GM19239 (cell line): ENCODE measurements around the gene VPREB1.
A peak's percentile ranks its signal among the peaks of the same experiment; 100 is the strongest.
"Not testable (repeated sequence)": the region's sequence is repeated elsewhere in the genome, so short reads cannot be mapped to it uniquely, and the experiment has no call there.

Experiments used
- DNase-seq: peaks from one replicate; pipeline ENCODE4 v3.0.0; 2011; ENCODE audit warnings: low spot score; ENCODE audit not compliant: insufficient read length
- FAIRE-seq: peaks from 2 replicates; lab custom pipeline; 2011; peaks lifted over from hg19 to GRCh38; lab: Jason Lieb, UNC

VPREB1 gene, protein sequence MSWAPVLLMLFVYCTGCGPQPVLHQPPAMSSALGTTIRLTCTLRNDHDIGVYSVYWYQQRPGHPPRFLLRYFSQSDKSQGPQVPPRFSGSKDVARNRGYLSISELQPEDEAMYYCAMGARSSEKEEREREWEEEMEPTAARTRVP

DNA sequence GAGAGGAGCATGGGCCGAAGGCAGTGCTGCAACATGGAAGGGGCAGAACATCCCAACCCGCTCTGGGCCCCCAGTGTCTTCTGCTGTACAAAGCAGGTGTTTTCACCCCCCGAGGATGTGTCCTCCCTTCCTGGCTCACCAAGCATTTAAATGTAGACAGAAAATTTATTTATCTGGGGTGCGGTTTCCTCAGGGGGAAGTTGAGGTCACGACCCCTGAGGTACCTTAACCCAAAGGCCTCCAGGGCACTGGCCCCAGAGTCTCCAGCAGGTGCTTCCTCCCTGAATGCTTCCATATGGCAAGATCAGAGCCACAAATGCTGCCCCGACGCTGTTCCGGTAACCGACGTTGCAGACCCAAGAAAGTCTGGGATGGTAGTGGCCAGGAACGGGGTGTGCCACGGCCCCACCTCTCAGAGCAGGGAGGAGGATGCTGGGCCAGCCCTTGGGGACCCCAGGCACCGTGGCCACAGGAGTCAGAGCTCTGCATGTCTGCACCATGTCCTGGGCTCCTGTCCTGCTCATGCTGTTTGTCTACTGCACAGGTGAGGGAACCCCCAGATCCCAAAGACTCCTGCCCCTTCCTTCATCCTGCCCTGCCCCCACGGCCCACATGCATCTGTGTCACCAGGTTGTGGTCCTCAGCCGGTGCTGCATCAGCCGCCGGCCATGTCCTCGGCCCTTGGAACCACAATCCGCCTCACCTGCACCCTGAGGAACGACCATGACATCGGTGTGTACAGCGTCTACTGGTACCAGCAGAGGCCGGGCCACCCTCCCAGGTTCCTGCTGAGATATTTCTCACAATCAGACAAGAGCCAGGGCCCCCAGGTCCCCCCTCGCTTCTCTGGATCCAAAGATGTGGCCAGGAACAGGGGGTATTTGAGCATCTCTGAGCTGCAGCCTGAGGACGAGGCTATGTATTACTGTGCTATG lies at the start of gene VPREB1:
Gene VPREB1 (plus strand): TSS at position 471 of the 935 bp plus-strand sequence. CDS start 28 bp downstream, at position 499.
- FAIRE-seq: no peak
- DNase-seq: no peak

DNA sequence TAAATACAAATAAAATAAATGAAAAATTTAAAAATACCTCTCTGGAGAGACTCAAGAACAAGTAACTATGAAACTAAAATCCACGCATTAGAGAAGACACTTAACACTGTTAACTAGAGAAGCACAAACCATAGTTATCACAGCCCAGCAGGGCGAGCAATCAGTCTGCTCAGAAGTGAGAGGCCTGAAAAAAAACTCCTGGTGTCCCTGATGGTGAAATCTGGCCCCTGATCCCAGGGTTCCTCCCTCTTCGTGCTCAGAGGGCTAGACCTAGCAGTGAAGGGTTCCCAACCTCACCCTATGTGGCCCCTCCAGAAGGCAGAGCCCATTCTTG lies 49.7 kb upstream of the VPREB1 start:
- FAIRE-seq: no peak
- DNase-seq: no peak

DNA sequence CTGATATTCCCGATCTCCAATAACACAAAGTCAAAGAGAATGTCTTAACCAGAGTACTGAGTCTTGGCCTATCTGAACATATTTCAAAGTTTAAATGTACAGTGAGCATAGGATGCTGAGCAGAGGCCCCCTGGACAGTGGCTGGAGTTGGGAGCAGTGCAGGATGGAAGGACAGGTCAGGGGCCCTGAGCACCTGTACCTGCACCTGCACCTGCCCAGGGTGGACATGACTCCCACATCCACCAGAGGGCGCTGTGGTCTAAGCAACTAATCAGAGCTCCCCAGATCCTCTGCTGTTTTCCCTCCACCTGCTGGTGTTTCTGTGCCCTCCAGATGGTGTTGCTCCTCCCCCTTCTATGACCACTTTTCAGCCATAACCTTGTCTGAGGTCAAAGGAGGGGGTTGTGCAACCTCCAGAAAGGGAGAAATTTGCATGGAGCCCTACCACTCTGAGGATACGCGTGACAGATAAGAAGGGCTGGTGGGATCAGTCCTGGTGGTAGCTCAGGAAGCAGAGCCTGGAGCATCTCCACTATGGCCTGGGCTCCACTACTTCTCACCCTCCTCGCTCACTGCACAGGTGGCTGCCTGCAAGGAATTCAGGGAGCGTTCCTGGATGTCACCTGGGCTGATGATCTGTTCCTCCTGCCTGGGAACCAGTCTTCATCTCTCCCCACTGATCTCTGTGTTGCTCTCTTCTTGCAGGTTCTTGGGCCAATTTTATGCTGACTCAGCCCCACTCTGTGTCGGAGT lies 49.1 kb upstream of the VPREB1 start:
- FAIRE-seq: no peak
- peak; percentile 48 for DNase-seq

DNA sequence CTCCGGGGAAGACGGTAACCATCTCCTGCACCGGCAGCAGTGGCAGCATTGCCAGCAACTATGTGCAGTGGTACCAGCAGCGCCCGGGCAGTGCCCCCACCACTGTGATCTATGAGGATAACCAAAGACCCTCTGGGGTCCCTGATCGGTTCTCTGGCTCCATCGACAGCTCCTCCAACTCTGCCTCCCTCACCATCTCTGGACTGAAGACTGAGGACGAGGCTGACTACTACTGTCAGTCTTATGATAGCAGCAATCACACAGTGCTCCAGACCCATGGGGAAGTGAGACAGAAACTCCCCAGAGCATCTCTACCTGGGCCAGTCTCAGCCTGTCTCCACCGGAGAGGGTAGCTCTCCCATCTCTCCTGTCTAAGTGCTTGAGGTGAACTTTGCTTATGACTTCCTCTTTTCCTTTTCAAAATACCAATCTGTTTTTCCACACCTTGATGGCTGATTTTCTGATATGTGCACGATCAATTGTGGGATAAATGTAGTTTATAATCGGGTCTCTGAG lies 48.5 kb upstream of the VPREB1 start:
- FAIRE-seq (peak; percentile 98), DNase-seq (no peak)

DNA sequence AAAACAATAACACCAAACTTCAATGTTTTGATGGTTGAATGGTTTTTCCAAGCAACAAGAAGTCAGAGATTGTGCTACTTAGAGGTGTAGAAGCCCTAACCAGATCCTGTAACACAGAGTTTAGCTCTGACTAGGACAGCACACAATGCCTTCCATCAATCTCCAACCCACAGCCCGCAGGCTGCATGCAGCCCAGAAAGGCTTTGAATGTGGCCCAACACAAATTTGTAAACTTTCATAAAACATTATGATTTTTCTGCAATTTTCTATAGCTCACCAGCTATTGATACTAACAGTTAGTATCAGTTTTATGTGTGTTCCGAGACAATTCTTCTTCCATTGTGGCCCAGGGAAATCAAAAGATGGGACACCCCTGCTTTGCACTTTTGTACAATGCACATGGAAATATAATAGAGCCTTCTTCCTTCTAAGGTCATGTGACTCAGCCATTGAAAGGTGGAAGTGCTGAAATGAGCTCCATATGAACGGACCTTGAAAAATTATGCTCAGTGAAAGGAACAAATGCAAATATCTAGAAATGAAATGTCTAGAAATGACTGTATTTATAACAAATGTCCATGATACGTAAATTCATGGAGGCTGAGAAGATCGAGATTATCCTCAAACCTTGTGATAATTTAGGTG lies 47.6 kb upstream of the VPREB1 start:
- FAIRE-seq: peak; percentile 58
- no peak for DNase-seq

DNA sequence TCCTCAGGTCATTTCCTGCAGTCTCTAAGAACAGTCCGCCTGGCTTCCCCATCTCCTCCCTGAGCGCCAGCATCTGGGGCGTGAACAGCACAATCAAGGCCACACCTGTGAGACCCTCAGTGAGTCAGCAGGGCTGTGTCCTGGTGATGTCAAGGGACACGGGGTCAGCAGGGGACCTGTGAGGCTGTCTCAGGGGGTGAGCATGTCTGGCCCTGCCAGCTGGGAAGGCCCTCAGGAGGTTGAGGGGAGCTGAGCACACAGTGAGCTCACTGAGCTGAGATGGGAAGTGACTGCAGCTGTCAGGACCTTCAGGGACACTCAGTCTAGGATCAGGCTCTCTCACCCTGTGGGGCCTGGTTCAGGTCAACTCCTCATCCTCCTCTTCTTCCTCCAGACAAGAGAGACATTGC lies 46.6 kb upstream of the VPREB1 start:
- no peak for FAIRE-seq
- no peak for DNase-seq

DNA sequence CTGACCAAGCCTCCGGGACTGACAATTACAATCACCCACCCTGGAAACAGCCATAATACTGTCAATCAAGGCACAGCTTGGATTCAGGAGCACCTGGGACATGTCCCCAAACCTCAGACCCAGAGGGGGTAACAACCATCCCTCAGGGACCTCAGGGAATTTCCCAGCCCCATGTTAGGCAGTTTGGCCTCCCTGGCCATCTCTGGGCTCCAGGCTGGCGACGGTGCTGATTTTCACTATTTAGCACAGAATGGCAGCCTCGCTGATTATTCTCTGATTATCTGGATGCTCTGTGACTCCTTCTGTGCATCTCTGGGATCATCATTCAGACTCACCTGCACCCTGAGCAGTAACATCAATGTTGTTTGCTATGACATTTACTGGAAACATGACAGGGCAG lies 45.8 kb upstream of the VPREB1 start:
- no peak for FAIRE-seq

DNA sequence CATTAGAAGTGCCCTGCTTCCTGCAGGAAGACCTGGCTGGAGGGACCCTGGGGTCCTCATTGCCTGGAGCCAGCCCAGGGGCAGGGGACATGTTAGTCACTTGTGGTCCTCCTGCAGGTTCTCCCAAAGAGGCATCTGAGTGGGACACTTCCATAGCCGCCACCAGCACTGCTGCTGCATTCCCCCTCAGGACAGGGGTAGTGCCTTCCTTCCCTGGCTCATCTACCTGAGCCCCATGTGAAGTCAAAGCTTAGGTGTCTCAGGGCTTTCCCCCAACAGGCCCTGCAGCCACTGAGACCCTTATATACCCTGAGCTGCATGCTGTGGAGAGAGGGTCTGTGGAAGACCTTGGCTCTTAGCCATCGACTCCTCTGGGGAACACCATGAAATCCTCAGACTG lies 45.0 kb upstream of the VPREB1 start:
- FAIRE-seq: no peak
- DNase-seq: no peak

More for the DNA sequence above, 45.8 kb upstream of the VPREB1 start:
- no peak for DNase-seq

DNA sequence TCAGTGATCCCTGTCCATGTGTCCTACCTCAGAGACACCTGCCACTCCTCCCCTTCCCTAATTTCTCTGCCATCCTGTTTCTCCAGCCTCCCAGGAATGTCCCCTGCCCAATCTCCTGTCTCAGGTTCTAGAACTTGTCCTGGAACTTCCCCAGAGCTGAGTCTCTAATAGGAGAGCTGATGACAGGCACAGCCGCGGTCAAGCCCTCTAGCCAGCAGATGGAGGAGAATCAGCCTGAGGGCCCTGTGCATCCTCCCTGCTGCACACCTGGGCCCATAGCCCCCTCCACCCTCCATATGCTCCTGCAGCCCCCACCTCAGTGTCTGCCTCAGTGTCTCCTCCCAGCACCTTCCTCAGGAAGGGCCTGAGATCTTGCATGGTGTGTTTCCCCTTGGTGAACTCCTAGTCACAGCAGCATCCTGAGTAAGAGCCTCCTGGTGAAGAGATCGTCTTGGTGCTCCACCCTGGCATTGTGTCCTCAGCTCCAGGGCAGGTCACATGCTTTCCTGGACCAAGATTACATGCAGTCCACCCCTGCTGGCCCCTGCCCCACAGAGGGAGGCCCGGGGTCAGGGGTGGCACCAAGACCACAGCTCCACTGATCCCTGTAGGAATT lies 43.9 kb upstream of the VPREB1 start:
- FAIRE-seq (no peak), DNase-seq (no peak)

DNA sequence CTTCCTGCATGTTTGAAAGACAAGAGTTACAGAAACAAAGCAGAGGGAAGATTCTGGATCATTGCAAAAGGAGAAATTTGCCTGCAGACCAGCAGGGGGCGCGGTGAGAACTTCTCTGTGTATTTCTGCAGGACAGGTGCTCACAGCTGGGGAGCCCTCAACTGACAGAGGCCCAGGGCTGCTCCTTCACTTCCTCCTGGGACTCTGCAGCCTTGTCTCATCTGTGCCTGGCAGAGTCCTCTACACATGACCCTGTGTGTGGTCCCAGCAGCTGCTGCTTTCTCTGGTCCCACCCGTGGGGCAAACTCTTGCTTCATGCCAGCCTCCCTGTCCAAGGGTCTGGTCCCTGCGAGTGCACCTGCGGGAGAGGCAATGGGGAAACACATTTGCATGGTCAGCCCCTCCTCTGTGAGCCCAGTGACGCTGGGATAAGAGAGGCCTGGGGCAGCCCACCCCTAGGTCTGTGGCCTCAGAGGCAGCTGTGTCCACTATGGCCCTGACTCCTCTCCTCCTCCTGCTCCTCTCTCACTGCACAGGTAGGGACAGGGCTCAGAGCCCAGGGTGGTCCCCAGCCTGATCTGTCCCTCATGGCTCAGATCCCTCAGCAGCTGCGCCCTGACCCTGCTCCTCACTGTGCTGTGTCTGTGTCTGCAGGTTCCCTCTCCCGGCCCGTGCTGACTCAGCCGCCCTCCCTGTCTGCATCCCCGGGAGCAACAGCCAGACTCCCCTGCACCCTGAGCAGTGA lies 43.2 kb upstream of the VPREB1 start:
- FAIRE-seq: peak; percentile 98
- peak; percentile 50 for DNase-seq

DNA sequence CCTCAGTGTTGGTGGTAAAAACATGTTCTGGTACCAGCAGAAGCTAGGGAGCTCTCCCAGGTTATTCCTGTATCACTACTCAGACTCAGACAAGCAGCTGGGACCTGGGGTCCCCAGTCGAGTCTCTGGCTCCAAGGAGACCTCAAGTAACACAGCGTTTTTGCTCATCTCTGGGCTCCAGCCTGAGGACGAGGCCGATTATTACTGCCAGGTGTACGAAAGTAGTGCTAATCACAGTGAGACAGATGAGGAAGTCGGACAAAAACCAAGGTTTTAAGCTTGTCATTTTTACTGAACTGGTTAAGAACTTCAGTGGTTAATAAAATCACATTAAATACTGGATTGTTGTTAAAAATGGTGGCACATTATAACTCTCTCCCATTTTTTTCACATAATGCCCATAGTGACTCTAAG lies 42.6 kb upstream of the VPREB1 start:
- no peak for FAIRE-seq
- no peak for DNase-seq

DNA sequence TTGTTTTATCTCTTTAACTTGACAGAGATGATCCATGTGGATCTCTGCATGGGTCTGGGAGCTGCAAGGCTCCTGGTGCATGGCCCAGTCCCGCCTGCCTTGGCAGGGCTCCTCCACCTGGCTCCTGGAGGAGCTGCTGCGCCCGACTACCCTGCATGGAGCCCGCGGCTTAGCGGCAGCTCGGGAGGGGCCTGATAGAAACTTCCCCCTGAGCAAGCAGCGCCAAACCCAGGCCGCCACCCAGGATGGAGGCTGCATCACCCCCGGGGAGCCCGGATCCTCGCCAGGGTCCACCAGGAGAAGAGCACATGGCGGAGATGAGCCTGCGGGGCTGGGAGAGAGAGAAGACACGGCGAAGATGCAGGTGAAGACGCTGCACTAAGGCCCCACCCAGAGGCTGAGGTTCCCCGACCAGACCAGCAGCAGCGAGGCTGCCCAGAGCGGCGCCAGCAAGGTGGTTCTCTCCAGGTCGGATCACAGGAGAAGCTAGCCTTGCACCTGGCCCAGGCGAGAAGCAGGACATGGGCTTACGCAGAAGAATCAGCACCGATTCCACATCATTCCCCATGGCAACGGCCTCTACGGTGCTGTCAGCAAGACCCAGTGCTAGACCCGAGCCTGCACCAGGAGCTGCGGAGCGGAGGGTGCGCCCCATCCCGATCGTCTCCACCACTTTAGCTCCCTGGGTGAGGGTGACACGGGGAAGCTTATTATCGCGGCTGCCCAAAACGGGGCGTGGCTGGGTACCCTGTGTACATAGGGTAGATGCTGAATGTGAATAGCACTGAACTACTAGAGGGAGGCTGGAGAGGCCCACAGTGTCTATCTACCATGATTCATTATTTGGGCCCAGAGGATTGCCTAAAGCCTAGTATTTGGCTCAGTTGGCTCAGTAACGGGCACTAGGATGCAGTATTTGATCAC lies 41.3 kb upstream of the VPREB1 start:
- no peak for FAIRE-seq
- DNase-seq: no peak

DNA sequence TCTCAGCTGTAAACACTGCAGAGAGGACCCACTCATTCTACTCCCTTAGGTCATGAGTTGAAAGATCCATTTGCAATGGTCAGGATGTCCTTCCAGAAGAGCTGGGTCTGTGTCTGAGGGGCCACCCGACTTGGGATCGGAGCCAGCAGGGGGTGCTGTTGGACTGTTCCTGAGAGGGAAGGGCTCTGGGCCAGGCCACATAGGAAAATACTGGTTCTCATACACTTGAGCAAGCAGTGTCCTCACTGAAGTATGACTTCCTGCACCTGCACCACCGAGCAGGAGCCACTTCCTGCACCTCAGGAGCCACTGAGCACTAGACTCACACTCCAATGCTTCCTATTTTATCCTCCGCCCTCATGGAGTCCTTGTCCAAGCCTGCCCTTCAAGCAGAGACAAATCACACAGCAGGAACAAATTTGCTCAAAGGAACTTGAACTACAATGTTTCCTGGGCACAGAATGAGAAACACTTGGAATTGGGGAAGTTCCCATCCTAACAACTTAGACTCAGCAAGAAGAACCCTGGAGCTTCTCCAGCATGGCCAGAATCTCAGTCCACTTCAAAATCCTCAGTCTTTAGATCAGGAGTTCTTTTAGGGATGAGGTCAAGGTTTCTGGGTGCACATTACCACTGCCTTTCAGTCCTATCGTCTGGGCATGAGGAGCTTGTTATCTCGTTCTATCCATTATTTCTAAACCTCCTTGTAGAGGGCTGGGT lies 36.6 kb upstream of the VPREB1 start:
- peak; percentile 100 for FAIRE-seq
- peak; percentile 58 for DNase-seq

DNA sequence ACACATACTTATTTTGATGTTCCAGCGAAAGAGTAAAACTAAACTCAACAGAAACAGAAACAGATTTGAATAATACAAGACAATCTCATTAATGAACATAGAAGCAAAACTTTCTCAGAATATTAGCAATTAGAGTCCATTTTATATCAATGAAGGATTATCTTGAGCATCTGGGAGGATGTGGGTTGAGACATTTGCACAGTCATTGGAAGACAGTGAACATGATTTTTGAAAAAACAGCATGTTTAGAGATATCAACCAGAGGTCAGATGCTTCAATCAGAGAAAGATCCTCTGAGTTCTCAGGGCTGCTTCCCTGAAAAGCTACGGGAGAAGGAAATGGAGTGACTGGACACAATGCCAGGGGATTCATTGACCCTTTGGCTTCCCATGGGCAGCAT lies 35.9 kb upstream of the VPREB1 start:
- FAIRE-seq: no peak

DNA sequence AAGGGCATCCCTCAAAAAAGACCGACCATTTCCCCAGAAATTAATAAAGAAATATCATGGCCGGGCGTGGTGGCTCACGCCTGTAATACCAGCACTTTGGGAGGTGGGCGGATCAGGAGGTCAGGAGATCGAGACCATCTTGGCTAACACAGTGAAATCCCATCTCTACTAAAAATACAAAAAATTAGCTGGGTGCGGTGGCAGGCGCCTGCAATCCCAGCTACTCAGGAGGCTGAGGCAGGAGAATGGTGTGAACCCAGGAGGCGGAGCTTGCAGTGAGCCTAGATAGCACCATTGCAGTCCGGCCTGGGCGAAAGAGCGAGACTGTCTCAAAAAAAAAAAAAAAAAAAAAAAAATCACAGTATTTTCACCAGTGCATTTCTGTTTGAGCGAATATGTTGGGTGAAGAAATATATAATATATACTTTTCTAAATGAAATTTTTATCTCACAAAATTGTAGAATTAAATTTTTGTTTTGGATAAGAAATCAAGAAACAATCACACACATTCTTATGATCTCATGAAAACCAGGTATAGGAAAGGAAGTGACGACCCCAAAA lies 35.4 kb upstream of the VPREB1 start:
- not testable (repeated sequence) for FAIRE-seq, DNase-seq

More for the DNA sequence above, 35.9 kb upstream of the VPREB1 start:
- no peak for DNase-seq

DNA sequence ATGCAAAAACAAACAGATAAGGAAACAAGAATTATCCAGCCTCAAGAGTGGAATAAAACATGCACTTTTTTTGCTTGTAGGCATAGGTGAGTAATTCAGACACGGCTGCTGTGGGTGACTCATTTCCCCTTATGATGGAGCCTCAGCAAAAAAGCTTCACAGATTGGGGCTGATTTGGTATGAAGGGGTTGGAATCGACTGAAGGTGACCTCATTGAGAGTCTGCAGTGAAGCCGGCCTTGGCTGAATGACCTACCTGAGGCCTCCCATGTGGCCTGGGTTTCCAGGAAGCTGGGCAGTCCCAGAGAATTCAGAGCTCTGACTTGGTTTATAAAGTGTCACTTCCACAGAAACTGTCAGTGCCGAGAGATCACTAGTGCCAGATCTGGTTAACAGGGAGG lies 34.2 kb upstream of the VPREB1 start:
- DNase-seq: no peak
- FAIRE-seq: peak; percentile 88
